A549 (cell line): Measurements from ENCODE around the gene NTM. TPM values are rescaled to one million over a fixed set of nuclear protein-coding genes. Genes with fewer than 3 reads are reported as not detected.

Experiments
- ATAC-seq, 2 experiments: fragments of 200-7000 bp in 1 of 2; fragments of >200 bp in 1 of 2; cut with Nextera tagmentation in 1 of 2; cut with Tn5 transposase in 1 of 2; 3 replicates each; pipeline versions ENCODE4 v1.8.0 to v1.9.1; 2018 to 2020; ENCODE audit warnings: mild to moderate bottlenecking in 1 of 2, moderate library complexity in 1 of 2
- CTCF ChIA-PET: fragments of 300-600 bp; sonication (Branson Sonifier 250); formaldehyde crosslinking; extraction: SDS; loops from one replicate; lab custom pipeline; 2021; ENCODE audit warnings: antibody characterized with exemption, inconsistent platforms; lab: Yijun Ruan, JAX
- POLR2A ChIA-PET: fragments of 350-600 bp; formaldehyde crosslinking; extraction: SDS; loops from one replicate; lab custom pipeline; 2021; ENCODE audit warnings: antibody characterized with exemption, inconsistent platforms; lab: Yijun Ruan, JAX
- DNase-seq, 2 experiments: peaks; one replicate each; pipeline versions ENCODE4 v3.0.0 to v3.0.0-alpha.2; 2011 to 2016; ENCODE audit warnings: low read depth in 1 of 2, low spot score in 1 of 2
- FAIRE-seq: peaks from 2 replicates; lab custom pipeline; 2011; peaks lifted over from hg19 to GRCh38; lab: Jason Lieb, UNC
- H3K27ac ChIP-seq, 2 experiments: fragments of >200 bp; sonication (Bioruptor Twin); formaldehyde crosslinking; 3 replicates each; pipeline ENCODE4 v1.5.1; 2016 to 2017
- H3K4me1 ChIP-seq: fragments of >200 bp; sonication (Bioruptor Twin); formaldehyde crosslinking; 3 replicates; pipeline ENCODE4 v1.6.1; 2016
- H3K4me2 ChIP-seq: fragments of >200 bp; sonication (Bioruptor Twin); formaldehyde crosslinking; 3 replicates; pipeline ENCODE4 v1.6.1; 2016
- H3K4me3 ChIP-seq: fragments of >200 bp; sonication (Bioruptor Twin); formaldehyde crosslinking; 3 replicates; pipeline ENCODE4 v1.5.1; 2016
- H3K9me3 ChIP-seq: fragments of >200 bp; sonication (Bioruptor Twin); formaldehyde crosslinking; 3 replicates; pipeline ENCODE4 v1.6.1; 2016
- BHLHE40 ChIP-seq: IDR thresholded peaks from 2 replicates; pipeline ENCODE4 v1.6.1; 2012; ENCODE audit warnings: low read depth, low read length, inconsistent platforms
- CBX8 ChIP-seq: fragments of 200-600 bp; sonication (generic); IDR thresholded peaks from 2 replicates; pipeline ENCODE4 v1.6.1; 2016
- CHD2 ChIP-seq: fragments of 150-350 bp; IDR thresholded peaks from 2 replicates; pipeline ENCODE4 v1.6.1; 2014; ENCODE audit warnings: low read length; ENCODE audit not compliant: partially characterized antibody
- EHF ChIP-seq: fragments of 250-450 bp; sonication (Bioruptor Pico); IDR thresholded peaks from 2 replicates; pipeline ENCODE4 v1.5.0; 2020; ENCODE audit warnings: mild to moderate bottlenecking
- FOSB ChIP-seq: fragments of 250-450 bp; sonication (Bioruptor Pico); IDR thresholded peaks from 2 replicates; pipeline ENCODE4 v1.5.0; 2020; ENCODE audit warnings: mild to moderate bottlenecking, moderate library complexity
- FOXS1 ChIP-seq: fragments of 250-450 bp; sonication (Bioruptor Pico); IDR thresholded peaks from 2 replicates; pipeline ENCODE4 v1.5.0; 2020; ENCODE audit warnings: mild to moderate bottlenecking, moderate library complexity
- GATA3 ChIP-seq: IDR thresholded peaks from 2 replicates; pipeline ENCODE4 v1.6.1; 2012; ENCODE audit warnings: borderline replicate concordance
- HEYL ChIP-seq: fragments of 250-450 bp; sonication (Bioruptor Pico); IDR thresholded peaks from 2 replicates; pipeline ENCODE4 v1.8.0; 2021; ENCODE audit warnings: mild to moderate bottlenecking, moderate library complexity
- HOXB13 ChIP-seq: fragments of 250-450 bp; sonication (Bioruptor Pico); IDR thresholded peaks from 2 replicates; pipeline ENCODE4 v1.5.0; 2020; ENCODE audit warnings: low read depth, mild to moderate bottlenecking, moderate library complexity
- HOXB5 ChIP-seq: fragments of 250-450 bp; sonication (Bioruptor Pico); IDR thresholded peaks from 2 replicates; pipeline ENCODE4 v1.5.0; 2020; ENCODE audit warnings: mild to moderate bottlenecking, moderate library complexity
- JUNB ChIP-seq: fragments of >200 bp; sonication (Bioruptor Twin); formaldehyde crosslinking; IDR thresholded peaks from 2 replicates; pipeline ENCODE4 v1.6.1; 2016
- NFE2L2 ChIP-seq: fragments of 150-350 bp; conservative IDR thresholded peaks from 2 replicates; pipeline ENCODE4 v1.6.1; 2014; ENCODE audit warnings: low read length
- POLR2A ChIP-seq: IDR thresholded peaks from 2 replicates; pipeline ENCODE4 v1.6.1; 2012; ENCODE audit warnings: mild to moderate bottlenecking, low read length
- RAD21 ChIP-seq, 2 experiments: fragments of >200 bp in 1 of 2; sonication (Bioruptor Twin) in 1 of 2; formaldehyde crosslinking in 1 of 2; IDR thresholded peaks in 1 of 2; conservative IDR thresholded peaks in 1 of 2; 2 replicates in 1 of 2; 3 replicates in 1 of 2; pipeline ENCODE4 v1.6.1; 2012 to 2018; ENCODE audit warnings: inconsistent platforms in 1 of 2
- RFX5 ChIP-seq: fragments of 450-650 bp; IDR thresholded peaks from 2 replicates; pipeline ENCODE4 v1.7.1; 2014; ENCODE audit warnings: antibody characterized with exemption, mild to moderate bottlenecking, moderate library complexity
- SMC3 ChIP-seq: fragments of >200 bp; sonication (Bioruptor Twin); formaldehyde crosslinking; IDR thresholded peaks from 3 replicates; pipeline ENCODE4 v1.6.1; 2018; ENCODE audit warnings: inconsistent platforms
- ZSCAN20 ChIP-seq: fragments of 250-450 bp; sonication (Bioruptor Pico); IDR thresholded peaks from 2 replicates; pipeline ENCODE4 v1.8.0; 2022; ENCODE audit warnings: mild to moderate bottlenecking, moderate library complexity
- WGBS: methylation state at CpG from one replicate; pipeline ENCODE4 v1.1.6; 2017; ENCODE audit errors: missing lambda C conversion rate; 5-methylcytosine and 5-hydroxymethylcytosine counted together
- polyA plus RNA-seq, 4 experiments: library from polyadenylated mRNA; depleted of rRNA in 3 of 4; stranded (reverse); fragments of >200 nt; fragmentation: RNase III in 1 of 4; extraction: RNeasy Plus Mini Kit Qiagen cat#74134 plus additional on column Dnase treatment in 1 of 4; gene quantifications; 2 replicates in 3 of 4; 3 replicates in 1 of 4; pipeline ENCODE4 v1.2.3, GENCODE V29; 2011 to 2017
- TF ChIP-seq, protein P1 (sequence below): fragments of >200 bp; sonication (Bioruptor Twin); formaldehyde crosslinking; IDR thresholded peaks from 2 replicates; pipeline ENCODE4 v1.6.1; 2016
- TF ChIP-seq, protein P2 (sequence below): IDR thresholded peaks from 2 replicates; pipeline ENCODE4 v1.6.1; 2012; ENCODE audit warnings: low read depth, borderline replicate concordance
- TF ChIP-seq, protein P3 (sequence below): fragments of >200 bp; sonication (Bioruptor Twin); formaldehyde crosslinking; IDR thresholded peaks from 3 replicates; pipeline ENCODE4 v1.6.1; 2016
- TF ChIP-seq, protein P4 (sequence below): IDR thresholded peaks from 2 replicates; pipeline ENCODE4 v1.6.1; 2012
- TF ChIP-seq, protein P5 (sequence below): fragments of >200 bp; sonication (Bioruptor Twin); formaldehyde crosslinking; IDR thresholded peaks from 3 replicates; pipeline ENCODE4 v1.5.1; 2016
- TF ChIP-seq, protein P6 (sequence below): fragments of 250-450 bp; sonication (Bioruptor Pico); IDR thresholded peaks from 2 replicates; pipeline ENCODE4 v1.5.0; 2020; ENCODE audit warnings: low read depth, mild to moderate bottlenecking, moderate library complexity
- TF ChIP-seq, protein P7 (sequence below): fragments of 250-450 bp; sonication (Bioruptor Pico); IDR thresholded peaks from 2 replicates; pipeline ENCODE4 v1.5.0; 2021; ENCODE audit warnings: mild to moderate bottlenecking, moderate library complexity, borderline replicate concordance

The NTM gene
- polyA plus RNA-seq, 2 of the 4 experiments (the other 2 are of a cell fraction): not detected

DNA sequence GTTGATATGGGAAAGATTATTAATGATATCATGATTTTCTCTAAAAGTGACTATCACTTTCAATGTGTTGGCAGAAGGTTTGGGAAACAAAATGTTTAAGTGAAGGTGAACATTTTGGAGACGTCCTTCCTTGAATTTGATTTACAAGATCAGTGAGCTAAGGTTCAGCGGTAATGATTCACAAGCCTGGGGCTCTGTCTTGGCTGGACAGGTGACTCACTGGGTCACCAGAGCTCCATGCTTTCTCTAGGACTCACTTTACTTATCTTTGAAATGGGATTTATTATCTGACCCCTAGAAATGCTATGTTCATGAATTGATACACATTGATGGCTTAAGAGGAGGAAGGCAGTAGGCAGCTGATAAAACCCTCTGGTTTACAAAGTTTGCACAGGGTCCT lies 437.5 kb downstream of the NTM start (continued):
- TF ChIP-seq, protein P1, sequence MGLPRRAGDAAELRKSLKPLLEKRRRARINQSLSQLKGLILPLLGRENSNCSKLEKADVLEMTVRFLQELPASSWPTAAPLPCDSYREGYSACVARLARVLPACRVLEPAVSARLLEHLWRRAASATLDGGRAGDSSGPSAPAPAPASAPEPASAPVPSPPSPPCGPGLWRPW: no peak
- TF ChIP-seq EHF (CRISPR knock-in tag) (no peak), JUNB (no peak), BHLHE40 (no peak)
- TF ChIP-seq, all 56 proteins: peak for 0

DNA sequence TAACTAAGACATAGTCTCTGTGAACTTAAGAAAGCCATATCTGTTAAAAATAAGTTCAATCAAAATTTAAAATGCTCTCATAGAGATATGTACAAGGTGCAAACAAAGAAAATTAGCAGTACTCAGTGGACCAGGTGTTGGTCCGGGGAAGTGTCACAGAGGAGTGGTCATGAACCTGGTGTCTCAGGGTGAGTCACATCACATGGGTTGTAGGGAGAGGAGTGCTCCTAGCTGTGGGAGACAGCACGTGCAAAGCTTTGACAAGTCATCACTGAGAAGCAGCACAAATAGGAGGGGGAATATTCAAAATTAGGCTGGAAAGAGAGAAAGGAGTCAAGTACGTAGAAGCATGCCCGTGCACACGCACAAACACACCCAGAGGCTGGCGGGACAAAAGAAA lies 438.1 kb downstream of the NTM start:
- TF ChIP-seq, protein P2, sequence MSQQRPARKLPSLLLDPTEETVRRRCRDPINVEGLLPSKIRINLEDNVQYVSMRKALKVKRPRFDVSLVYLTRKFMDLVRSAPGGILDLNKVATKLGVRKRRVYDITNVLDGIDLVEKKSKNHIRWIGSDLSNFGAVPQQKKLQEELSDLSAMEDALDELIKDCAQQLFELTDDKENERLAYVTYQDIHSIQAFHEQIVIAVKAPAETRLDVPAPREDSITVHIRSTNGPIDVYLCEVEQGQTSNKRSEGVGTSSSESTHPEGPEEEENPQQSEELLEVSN: no peak
- TF ChIP-seq ZSCAN20 (CRISPR knock-in tag): no peak
- TF ChIP-seq HOXB13 (CRISPR knock-in tag): no peak
- TF ChIP-seq RFX5: no peak
- no peak for TF ChIP-seq NFE2L2
- TF ChIP-seq, protein P3, sequence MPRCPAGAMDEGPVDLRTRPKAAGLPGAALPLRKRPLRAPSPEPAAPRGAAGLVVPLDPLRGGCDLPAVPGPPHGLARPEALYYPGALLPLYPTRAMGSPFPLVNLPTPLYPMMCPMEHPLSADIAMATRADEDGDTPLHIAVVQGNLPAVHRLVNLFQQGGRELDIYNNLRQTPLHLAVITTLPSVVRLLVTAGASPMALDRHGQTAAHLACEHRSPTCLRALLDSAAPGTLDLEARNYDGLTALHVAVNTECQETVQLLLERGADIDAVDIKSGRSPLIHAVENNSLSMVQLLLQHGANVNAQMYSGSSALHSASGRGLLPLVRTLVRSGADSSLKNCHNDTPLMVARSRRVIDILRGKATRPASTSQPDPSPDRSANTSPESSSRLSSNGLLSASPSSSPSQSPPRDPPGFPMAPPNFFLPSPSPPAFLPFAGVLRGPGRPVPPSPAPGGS: no peak
- TF ChIP-seq, protein P4, sequence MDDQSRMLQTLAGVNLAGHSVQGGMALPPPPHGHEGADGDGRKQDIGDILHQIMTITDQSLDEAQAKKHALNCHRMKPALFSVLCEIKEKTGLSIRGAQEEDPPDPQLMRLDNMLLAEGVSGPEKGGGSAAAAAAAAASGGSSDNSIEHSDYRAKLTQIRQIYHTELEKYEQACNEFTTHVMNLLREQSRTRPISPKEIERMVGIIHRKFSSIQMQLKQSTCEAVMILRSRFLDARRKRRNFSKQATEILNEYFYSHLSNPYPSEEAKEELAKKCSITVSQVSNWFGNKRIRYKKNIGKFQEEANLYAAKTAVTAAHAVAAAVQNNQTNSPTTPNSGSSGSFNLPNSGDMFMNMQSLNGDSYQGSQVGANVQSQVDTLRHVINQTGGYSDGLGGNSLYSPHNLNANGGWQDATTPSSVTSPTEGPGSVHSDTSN: no peak
- TF ChIP-seq, protein P5, sequence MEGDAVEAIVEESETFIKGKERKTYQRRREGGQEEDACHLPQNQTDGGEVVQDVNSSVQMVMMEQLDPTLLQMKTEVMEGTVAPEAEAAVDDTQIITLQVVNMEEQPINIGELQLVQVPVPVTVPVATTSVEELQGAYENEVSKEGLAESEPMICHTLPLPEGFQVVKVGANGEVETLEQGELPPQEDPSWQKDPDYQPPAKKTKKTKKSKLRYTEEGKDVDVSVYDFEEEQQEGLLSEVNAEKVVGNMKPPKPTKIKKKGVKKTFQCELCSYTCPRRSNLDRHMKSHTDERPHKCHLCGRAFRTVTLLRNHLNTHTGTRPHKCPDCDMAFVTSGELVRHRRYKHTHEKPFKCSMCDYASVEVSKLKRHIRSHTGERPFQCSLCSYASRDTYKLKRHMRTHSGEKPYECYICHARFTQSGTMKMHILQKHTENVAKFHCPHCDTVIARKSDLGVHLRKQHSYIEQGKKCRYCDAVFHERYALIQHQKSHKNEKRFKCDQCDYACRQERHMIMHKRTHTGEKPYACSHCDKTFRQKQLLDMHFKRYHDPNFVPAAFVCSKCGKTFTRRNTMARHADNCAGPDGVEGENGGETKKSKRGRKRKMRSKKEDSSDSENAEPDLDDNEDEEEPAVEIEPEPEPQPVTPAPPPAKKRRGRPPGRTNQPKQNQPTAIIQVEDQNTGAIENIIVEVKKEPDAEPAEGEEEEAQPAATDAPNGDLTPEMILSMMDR: no peak
- TF ChIP-seq GATA3: no peak
- TF ChIP-seq, protein P6, sequence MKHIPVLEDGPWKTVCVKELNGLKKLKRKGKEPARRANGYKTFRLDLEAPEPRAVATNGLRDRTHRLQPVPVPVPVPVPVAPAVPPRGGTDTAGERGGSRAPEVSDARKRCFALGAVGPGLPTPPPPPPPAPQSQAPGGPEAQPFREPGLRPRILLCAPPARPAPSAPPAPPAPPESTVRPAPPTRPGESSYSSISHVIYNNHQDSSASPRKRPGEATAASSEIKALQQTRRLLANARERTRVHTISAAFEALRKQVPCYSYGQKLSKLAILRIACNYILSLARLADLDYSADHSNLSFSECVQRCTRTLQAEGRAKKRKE (CRISPR knock-in tag): no peak
- TF ChIP-seq HOXB5 (CRISPR knock-in tag): no peak
- Histone ChIP-seq H3K27ac (no peak overlapping the region), H3K9me3 (no peaks in the 10 kb centered on the region), H3K4me3 (no peak overlapping the region), H3K4me2 (no peak overlapping the region), H3K4me1 (no peaks in the 10 kb centered on the region)
- POLR2A ChIA-PET: no interaction called here
- WGBS: 2% methylated on average over 6 of the region's 6 CpGs
- DNase-seq (no peak), ATAC-seq (no peak), FAIRE-seq (no peak)
- CTCF ChIA-PET: no interaction called here

DNA sequence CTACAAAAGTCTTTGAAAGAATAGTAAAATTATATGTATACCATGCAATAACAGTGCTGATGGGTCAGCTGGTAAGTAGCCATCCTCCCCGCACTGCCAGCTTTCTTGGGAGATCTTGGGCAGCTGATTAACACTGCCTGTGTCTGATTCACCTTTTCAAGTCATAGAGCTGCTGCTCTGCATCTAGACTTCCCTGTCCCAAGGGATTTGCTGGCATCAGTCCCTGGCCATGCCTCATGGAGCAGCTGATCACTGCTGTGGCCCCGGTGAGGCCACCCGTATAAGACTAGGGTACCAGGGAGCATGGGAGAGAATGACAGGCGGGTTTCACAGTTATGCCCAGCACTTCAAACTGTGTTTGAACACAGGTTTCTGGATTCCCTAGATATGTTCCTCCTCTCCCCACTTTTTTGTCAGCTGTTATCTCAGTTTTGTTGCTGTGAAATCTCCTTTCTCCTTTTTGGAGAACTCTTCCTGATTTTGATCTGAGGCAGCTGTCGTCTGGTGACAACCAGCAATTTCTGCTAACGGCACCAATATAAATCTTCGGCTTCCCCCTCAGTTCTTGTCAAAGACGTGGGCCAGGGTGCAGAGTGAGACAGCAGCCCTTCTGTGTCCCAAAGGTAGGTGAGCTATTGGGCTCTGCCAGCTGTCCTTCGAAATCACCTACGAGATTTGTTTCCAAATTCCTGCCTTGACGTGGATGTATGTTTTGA lies 438.9 kb downstream of the NTM start:
- POLR2A ChIA-PET: no interaction called here
- H3K27ac ChIP-seq: no peak overlapping the region
- CTCF ChIA-PET: no interaction called here
- ATAC-seq (no peak), DNase-seq (no peak), FAIRE-seq (no peak)
- WGBS: 12% methylated on average over 11 of the region's 11 CpGs
- H3K9me3 ChIP-seq: no peaks in the 10 kb centered on the region
- no peak overlapping the region for H3K4me3 ChIP-seq
- no peaks in the 10 kb centered on the region for H3K4me1 ChIP-seq
- no peak overlapping the region for H3K4me2 ChIP-seq
- TF ChIP-seq, protein P7, sequence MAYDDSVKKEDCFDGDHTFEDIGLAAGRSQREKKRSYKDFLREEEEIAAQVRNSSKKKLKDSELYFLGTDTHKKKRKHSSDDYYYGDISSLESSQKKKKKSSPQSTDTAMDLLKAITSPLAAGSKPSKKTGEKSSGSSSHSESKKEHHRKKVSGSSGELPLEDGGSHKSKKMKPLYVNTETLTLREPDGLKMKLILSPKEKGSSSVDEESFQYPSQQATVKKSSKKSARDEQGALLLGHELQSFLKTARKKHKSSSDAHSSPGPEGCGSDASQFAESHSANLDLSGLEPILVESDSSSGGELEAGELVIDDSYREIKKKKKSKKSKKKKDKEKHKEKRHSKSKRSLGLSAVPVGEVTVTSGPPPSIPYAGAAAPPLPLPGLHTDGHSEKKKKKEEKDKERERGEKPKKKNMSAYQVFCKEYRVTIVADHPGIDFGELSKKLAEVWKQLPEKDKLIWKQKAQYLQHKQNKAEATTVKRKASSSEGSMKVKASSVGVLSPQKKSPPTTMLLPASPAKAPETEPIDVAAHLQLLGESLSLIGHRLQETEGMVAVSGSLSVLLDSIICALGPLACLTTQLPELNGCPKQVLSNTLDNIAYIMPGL: no peak
- TF ChIP-seq SMC3 (no peak), CBX8 (no peak), FOSB (CRISPR knock-in tag) (no peak), POLR2A (no peak), HEYL (no peak), RAD21 (conservative IDR thresholded peaks at IDR 0.05 in 1 of 2, IDR thresholded peaks at IDR 0.05 in 1 of 2) (no peak), CHD2 (no peak), FOXS1 (CRISPR knock-in tag) (no peak)
- TF ChIP-seq, protein P2: no peak
